Small intestine (tissue), 16 donors: ENCODE measurements around the gene HEATR5B. TPM values are rescaled to one million over a fixed set of nuclear protein-coding genes. Genes with fewer than 3 reads are reported as not detected.

Experiments
- DNase-seq, 2 donors: peaks; one replicate each; pipeline versions ENCODE4 v3.0.0 to v3.0.0-alpha.2; 2013
- FAIRE-seq: peaks from 2 replicates; lab custom pipeline; 2012; peaks lifted over from hg19 to GRCh38; lab: Jason Lieb, UNC
- H3K27ac ChIP-seq, 3 donors: one replicate each; pipeline ENCODE4 v1.5.1; 2013; ENCODE audit warnings: low read length in 2 of 3, mild to moderate bottlenecking in 2 of 3, control low read depth in 1 of 3, inconsistent platforms in 1 of 3, low read depth in 1 of 3, moderate library complexity in 1 of 3
- H3K27me3 ChIP-seq, 3 donors: one replicate each; pipeline ENCODE4 v1.6.1; 2013; ENCODE audit warnings: low read length in 3 of 3, inconsistent platforms in 1 of 3; ENCODE audit not compliant: control insufficient read depth in 3 of 3, insufficient read depth in 3 of 3
- H3K36me3 ChIP-seq, 3 donors: one replicate each; pipeline ENCODE4 v1.6.1; 2013; ENCODE audit warnings: low read length in 3 of 3, inconsistent platforms in 1 of 3, low read depth in 1 of 3, mild to moderate bottlenecking in 1 of 3, moderate library complexity in 1 of 3; ENCODE audit not compliant: control insufficient read depth in 3 of 3, insufficient read depth in 2 of 3
- H3K4me1 ChIP-seq, 3 donors: one replicate each; pipeline ENCODE4 v1.6.1; 2013; ENCODE audit warnings: low read length in 2 of 3, inconsistent platforms in 1 of 3, low read depth in 1 of 3, mild to moderate bottlenecking in 1 of 3, moderate library complexity in 1 of 3; ENCODE audit not compliant: control insufficient read depth in 3 of 3, insufficient read depth in 2 of 3
- H3K4me3 ChIP-seq, 3 donors: one replicate each; pipeline ENCODE4 v1.5.1; 2013; ENCODE audit warnings: low read length in 3 of 3, control low read depth in 1 of 3, inconsistent platforms in 1 of 3, low read depth in 1 of 3, mild to moderate bottlenecking in 1 of 3, moderate library complexity in 1 of 3
- H3K9me3 ChIP-seq, 2 donors: one replicate each; pipeline ENCODE4 v1.6.1; 2013; ENCODE audit warnings: low read depth in 1 of 2, low read length in 1 of 2; ENCODE audit not compliant: control insufficient read depth in 2 of 2, insufficient read depth in 1 of 2
- WGBS, 3 donors: extraction: QIAGEN DNeasy Blood & Tissue Kit; methylation state at CpG; one replicate each; pipeline ENCODE4 v1.1.7; 2013; 5-methylcytosine and 5-hydroxymethylcytosine counted together
- long read RNA-seq, 10 donors: transcript quantifications; one replicate each; lab custom pipeline, GENCODE V29; 2026
- polyA plus RNA-seq, 4 donors: library from polyadenylated mRNA; stranded (reverse) in 3 of 4; unstranded in 1 of 4; fragments of 200-250 nt in 3 of 4; fragments of 120-200 nt in 1 of 4; gene quantifications; one replicate each; pipeline versions ENCODE4 v1.2.1 to v1.2.3, GENCODE V29; 2013
- donor health status: healthy with polysubstance abuse.
- donor health status: control.
- donor health status: control.
- donor health status: Bipolar disorder and iron deficiency.
- donor health status: healthy.

Gene HEATR5B
- polyA plus RNA-seq = 10 to 100 TPM in 2 of 4 donors, 1 to 10 TPM in 2; 6.2 to 18.3 (median 10.5) TPM
- long read RNA-seq, donor 1 = 0 reads
- long read RNA-seq, donor 2 = 0 reads
- long read RNA-seq, donor 3, partial matches to known transcripts = 6 of 6 reads
- long read RNA-seq, donor 3, other reads (novel, unspliced or antisense) = 0 of 6 reads
- long read RNA-seq, donor 4 = 0 reads
- long read RNA-seq, donor 5 = 0 reads
- long read RNA-seq, donor 6 = 0 reads
- long read RNA-seq, donor 7 = 0 reads
- long read RNA-seq, donor 8 = 0 reads
- long read RNA-seq, donor 9 = 0 reads
- long read RNA-seq, donor 10, partial matches to known transcripts = 7 of 7 reads
- long read RNA-seq, donor 10, other reads (novel, unspliced or antisense) = 0 of 7 reads

DNA sequence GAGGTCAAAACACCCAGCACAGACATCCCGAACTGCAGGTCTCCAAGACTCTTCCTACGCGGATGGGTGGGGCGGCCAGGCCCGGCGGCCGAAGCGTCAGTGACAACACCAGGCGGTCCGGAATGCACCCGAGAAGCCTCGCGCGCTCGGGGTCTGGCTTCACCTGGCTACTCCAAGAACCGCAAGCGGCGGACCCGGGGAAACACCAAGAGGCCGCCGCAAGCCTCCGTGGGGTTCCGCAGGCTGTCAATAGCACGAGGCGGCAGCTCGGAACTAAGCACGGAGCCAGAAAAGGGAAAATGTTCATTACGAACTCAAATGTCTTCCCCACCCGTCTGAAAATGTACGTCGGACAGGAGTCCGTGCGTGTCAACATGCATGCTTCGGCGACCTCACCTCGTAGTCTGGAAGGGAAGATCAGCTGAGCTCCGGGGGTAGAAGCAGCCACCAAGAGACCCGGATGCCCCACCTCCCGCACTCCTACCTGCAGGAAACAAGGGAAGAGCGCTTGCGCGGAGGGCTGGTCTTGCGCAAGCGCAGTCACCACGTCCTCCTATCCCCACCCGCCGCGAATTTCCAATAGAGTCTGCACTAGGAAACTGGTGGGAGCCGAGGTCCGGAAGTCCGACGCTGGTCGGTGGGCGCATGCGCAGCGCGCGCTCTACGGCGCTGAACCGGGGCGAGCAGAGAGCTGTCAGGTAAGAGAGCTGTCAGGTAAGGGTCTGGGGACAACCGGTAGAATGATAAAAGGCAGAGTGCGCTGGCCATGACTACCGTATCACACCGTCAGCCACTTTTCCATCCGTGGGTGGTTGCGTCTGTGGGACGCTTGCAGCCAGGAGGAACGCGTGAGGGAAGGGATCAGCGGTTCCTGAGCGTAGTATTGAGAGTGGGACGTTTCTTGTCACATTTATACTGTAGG is at the start of gene HEATR5B, which contains the start of gene GPATCH11:
Gene HEATR5B (minus strand): TSS at position 500 of the 922 bp plus-strand sequence. CDS start 958 bp downstream, outside the sequence.
Gene GPATCH11 (plus strand): TSS at position 646 of the 922 bp plus-strand sequence. CDS start 3,864 bp downstream, outside the sequence.
- Histone ChIP-seq H3K9me3 (no peaks in the 10 kb centered on the region), H3K4me1 (peaks cover 0 to 11% (median 5%) of the 10 kb centered on the region in 3 donors), H3K4me3 (peak within 1 kb of the TSS; percentile 76 to 89 (median 76)), H3K27ac (peak within 1 kb of the TSS; percentile 60 to 89 (median 89)), H3K27me3 (no peaks in the 10 kb centered on the region), H3K36me3 (peaks cover 1 to 10% (median 2%) of the 10 kb centered on the region in 3 donors)
- DNase-seq = peak; percentile 98 to 99
- WGBS, 3 donors = 0 to 1% (median 0%) methylated on average over 74 of the region's 74 CpGs
- FAIRE-seq = no peak

DNA sequence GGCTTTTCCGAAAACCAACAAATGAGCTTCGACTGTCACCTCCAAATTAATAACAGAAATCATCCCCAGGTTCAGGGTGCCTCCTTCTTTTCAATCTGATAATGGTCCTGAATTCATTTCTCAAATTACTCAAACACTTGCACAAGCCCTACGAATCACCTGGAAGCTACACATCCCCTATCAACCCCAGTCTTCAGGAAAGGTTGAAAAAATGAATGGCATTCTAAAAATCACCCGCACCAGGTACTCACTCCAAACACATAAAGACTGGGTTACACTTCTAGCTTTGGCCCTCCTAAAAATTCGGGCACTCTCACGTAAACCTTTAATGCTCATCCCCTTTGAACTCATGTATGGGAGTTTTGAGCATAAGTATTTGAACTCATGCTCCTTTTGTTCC is 48.7 kb upstream of the HEATR5B start:
- Histone ChIP-seq H3K36me3 (peaks cover 9 to 32% (median 20%) of the 10 kb centered on the region in 3 donors), H3K27ac (no peak overlapping the region), H3K9me3 (no peaks in the 10 kb centered on the region), H3K4me3 (no peak overlapping the region), H3K27me3 (no peaks in the 10 kb centered on the region), H3K4me1 (no peaks in the 10 kb centered on the region)
- 96 to 98% (median 97%) methylated on average over 6 of the region's 6 CpGs for WGBS, 3 donors
- DNase-seq (no peak), FAIRE-seq (no peak)

DNA sequence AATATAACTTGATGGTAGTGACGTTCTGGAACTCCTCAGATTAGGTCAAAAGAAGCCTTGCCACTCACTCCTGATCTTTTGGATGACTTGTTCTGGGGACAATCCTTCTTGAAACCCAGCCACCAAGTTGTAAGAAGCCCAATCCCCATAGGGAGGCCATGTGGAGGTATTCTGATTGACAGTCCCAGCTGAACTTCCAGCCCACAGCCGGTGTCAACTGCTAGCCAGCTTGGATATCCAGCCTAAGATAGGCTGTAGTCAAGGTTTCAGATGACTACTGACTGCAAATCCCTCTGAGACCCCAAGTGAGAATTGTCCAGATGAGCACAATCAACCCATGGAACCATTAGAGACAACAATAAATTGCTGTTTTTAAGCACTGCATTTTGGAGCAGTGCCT is 41.2 kb upstream of the HEATR5B start:
- no peak overlapping the region for H3K4me3 ChIP-seq
- DNase-seq (no peak), FAIRE-seq (no peak)
- H3K27ac ChIP-seq = no peak overlapping the region
- 96 to 99% (median 96%) methylated on average over 2 of the region's 2 CpGs for WGBS, 3 donors
- no peaks in the 10 kb centered on the region for H3K27me3 ChIP-seq
- H3K9me3 ChIP-seq = no peaks in the 10 kb centered on the region
- no peaks in the 10 kb centered on the region for H3K4me1 ChIP-seq
- peaks cover 17 to 45% (median 17%) of the 10 kb centered on the region in 3 donors for H3K36me3 ChIP-seq

DNA sequence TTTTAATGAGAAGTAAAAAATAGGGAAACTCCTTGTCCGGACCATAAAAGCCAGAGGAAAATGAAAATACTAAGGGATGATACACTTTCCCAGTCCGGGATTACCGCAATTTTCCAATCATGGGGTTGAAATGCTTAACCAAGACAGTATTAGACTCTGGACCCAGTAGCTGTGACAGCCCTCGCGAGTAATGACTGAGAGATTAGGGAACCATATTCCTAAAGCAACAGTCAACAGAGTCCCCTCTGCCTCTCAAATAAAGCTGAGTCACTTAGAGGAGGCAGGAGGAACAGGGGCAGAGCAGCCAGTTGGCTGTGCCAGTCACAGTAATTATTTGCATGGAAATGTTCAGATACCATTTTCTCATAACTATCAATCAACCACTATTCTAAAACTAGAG is 35.0 kb upstream of the HEATR5B start:
- FAIRE-seq = no peak
- peak overlapping the region in 1 of 3 donors; percentile 72 for H3K27ac ChIP-seq
- no peak overlapping the region for H3K4me3 ChIP-seq
- peak; percentile 1 to 75 for DNase-seq
- WGBS, 3 donors = 90 to 91% (median 90%) methylated on average over 5 of the region's 5 CpGs
- H3K9me3 ChIP-seq = no peaks in the 10 kb centered on the region
- H3K27me3 ChIP-seq = no peaks in the 10 kb centered on the region
- H3K36me3 ChIP-seq = peaks cover 17 to 46% (median 19%) of the 10 kb centered on the region in 3 donors
- peaks cover 0 to 4% (median 0%) of the 10 kb centered on the region in 3 donors for H3K4me1 ChIP-seq

DNA sequence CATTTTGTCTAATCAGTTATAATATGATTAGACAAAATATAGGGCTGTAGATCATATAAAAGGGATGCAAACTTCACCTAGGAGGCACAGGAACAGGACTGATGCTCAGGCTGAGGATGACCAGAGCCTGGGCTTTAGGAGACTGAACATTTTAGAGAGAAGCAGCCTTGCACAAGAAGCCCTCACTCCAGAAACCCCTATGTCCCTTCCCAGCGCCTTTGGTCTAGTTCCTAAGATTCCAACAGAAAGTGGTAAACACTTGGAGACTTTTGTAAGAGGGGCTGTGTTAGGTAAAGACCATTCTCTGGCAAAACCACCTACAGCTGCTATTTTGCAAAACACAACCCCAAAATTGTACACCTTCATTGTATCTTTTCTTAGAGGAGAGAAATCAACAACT is 33.4 kb upstream of the HEATR5B start:
- Histone ChIP-seq H3K9me3 (no peaks in the 10 kb centered on the region), H3K27ac (no peak overlapping the region), H3K4me1 (peaks cover 0 to 4% (median 0%) of the 10 kb centered on the region in 3 donors), H3K27me3 (no peaks in the 10 kb centered on the region), H3K36me3 (peaks cover 15 to 42% (median 18%) of the 10 kb centered on the region in 3 donors), H3K4me3 (no peak overlapping the region)
- DNase-seq (no peak), FAIRE-seq (no peak)
- WGBS, 3 donors = 96 to 100% (median 98%) methylated on average over 1 of the region's 1 CpG

DNA sequence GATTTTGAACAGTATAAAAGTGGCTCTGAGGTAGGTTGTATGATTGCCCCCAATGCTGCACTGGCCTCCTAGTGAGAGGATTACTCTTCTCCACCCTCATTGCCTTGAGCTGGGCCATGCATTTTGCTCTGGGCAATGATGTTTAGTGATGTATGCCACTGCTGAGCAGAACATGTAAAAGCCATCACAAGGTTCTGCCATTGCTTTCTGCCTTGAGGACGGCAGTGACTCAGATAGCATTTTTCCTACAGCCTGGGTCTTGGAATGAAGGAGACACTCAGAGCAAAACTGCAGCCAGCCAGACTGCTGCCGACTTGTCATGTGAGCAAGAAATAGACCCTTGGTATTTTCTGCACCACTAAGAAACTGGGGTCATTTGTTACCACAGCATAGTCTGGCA is 27.8 kb upstream of the HEATR5B start:
- Histone ChIP-seq H3K27me3 (no peaks in the 10 kb centered on the region), H3K4me1 (no peaks in the 10 kb centered on the region), H3K4me3 (no peak overlapping the region), H3K9me3 (no peaks in the 10 kb centered on the region), H3K27ac (no peak overlapping the region), H3K36me3 (peaks cover 10 to 41% (median 14%) of the 10 kb centered on the region in 3 donors)
- FAIRE-seq (no peak), DNase-seq (no peak)
- WGBS, 3 donors = 66 to 95% (median 75%) methylated on average over 2 of the region's 2 CpGs

DNA sequence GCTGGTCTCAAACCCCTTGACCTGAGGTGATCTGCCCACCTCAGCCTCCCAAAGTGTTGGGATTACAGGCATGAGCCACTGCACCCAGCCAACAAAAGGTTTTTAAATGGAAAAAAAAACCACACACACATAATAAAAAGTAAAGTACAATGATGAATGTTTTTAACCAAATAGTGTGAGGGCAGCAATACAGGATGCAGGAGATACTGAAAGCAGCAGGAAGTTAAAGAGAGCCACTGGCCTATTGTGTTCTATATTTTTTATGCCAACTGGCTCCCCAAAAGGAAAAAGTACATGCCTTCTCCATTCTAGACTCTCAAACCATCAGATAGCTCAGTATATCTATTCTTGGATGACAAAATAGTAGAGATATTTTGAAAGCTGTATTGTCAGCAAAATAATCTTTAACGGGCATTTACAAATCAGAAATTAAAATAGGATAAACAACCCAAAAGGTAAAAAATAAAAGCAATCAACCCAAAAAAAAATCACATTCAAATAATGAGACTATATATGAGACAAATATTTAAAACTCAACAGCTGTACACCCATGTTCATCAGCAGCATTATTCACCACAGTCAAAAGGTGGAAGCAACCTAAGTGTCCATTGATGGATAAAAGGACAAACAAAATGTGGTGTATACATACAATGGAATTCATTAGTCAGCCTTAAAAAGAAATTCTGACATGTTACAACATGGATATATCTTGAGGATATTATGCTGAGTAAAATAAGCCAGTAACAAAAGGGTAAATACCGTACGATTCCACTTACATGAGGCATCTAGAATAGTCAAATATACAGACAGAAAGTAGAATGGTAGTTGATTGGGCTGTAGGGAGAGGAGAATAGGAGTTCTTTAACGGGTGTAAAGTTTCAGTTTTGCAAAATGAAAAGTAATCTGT is 26.4 kb upstream of the HEATR5B start:
- Histone ChIP-seq H3K4me1 (no peaks in the 10 kb centered on the region), H3K27ac (no peak overlapping the region), H3K27me3 (no peaks in the 10 kb centered on the region), H3K9me3 (no peaks in the 10 kb centered on the region), H3K4me3 (no peak overlapping the region), H3K36me3 (peaks cover 13 to 32% (median 18%) of the 10 kb centered on the region in 3 donors)
- DNase-seq = no peak
- WGBS, 3 donors = 92 to 94% (median 94%) methylated on average over 4 of the region's 4 CpGs
- FAIRE-seq = no peak
